ENCODE results near the gene SERPINA12. TPM values are rescaled to one million over a fixed set of nuclear protein-coding genes. Genes with fewer than 3 reads are reported as not detected.

The SERPINA12 gene
- total and polyA plus RNA-seq, 2 of the 13 experiments (the other 11 are each of a cell fraction or from before 2014, with no cell fraction given) = 0.08 TPM; not detected in 1

DNA sequence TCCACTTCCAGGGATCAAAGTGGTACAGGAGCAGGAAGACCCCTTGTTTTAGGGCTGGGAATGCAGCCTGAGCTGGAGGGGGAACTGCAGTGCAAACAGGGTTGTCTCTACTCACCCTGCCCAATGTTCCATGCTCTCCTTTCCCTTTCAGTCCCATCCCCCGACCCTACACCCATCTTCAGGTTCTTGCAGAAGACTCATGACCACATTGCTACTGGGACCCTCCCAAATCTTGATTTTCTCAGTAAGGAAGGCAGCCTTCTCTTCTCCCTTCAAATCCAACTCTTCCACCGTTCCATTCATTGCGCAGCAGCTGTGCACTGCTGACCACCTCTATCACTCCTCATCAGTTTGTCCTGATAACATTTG is 58.6 kb downstream of the SERPINA12 start:
- no peak for FAIRE-seq
- H3K9me3 ChIP-seq (ENCODE audit: low read length) = no peaks in the 10 kb centered on the region
- H3K36me3 ChIP-seq (replicated peaks in 1 of 2; ENCODE audit: control insufficient read depth in 1 of 2, insufficient read depth in 2 of 2, low read length in 2 of 2) = peaks cover 0 to 21% of the 10 kb centered on the region in 2 experiments
- H3K27me3 ChIP-seq (ENCODE audit: control insufficient read depth in 1 of 2, insufficient read depth in 2 of 2, low read length in 2 of 2) = no peaks in the 10 kb centered on the region; a peak in 1 of 5 replicates
- in situ Hi-C loops (cut with HindIII; ENCODE audit: extremely low pct_ligation_motif_present, low pct_unique_long_range_greater_than_20kb) (no loop called here), intact Hi-C loops (cut with micrococcal nuclease; ENCODE audit: unreplicated experiment) (no loop called here)
- H4K20me1 ChIP-seq (ENCODE audit: insufficient read depth, low read length) = no peaks in the 10 kb centered on the region
- DNase-seq (ENCODE audit: low spot score) = no peak
- peak overlapping the region; percentile 63 to 79 (median 73); a peak in 5 of 6 replicates for H3K4me3 ChIP-seq (replicated peaks in 1 of 3; ENCODE audit: insufficient read depth in 1 of 3, low read depth in 2 of 3, low read length in 3 of 3)
- ChIA-PET POLR2A (interaction anchor here (1.3 to 2.3 kb wide), 5 partner anchors 9 to 36 kb away, joined by 4 to 15 read pairs (median 11); no protein-coding TSS in a partner anchor), CTCF (ENCODE audit: low intra/inter-chr PET ratio, low total read pairs) (interaction anchor here (0.6 kb wide), 1 partner anchor 13 kb away, joined by 3 read pairs; no protein-coding TSS in a partner anchor)
- no TSS peak for BruUV-seq (replicated peaks)
- 44% methylated on average over 3 of the region's 3 CpGs for WGBS (ENCODE audit: low lambda C conversion rate)
- peak; percentile 6; the same call in 2 of the 3 replicates for ATAC-seq
- H3K4me2 ChIP-seq (ENCODE audit: low read depth, low read length) = peak overlapping the region; percentile 93
- H3K9ac ChIP-seq (ENCODE audit: insufficient read depth, low read depth, low read length) = peak overlapping the region; percentile 99
- peaks cover 95% of the 10 kb centered on the region for H3K4me1 ChIP-seq (ENCODE audit: insufficient read depth, low read length)
- no peak overlapping the region for H2AFZ ChIP-seq (ENCODE audit: low read length)
- peaks cover 52% of the 10 kb centered on the region for H3K79me2 ChIP-seq (ENCODE audit: insufficient read depth, low read length)
- H3K27ac ChIP-seq (ENCODE audit: extremely low read length, insufficient read depth, low read length) = peak overlapping the region; percentile 99
- TF ChIP-seq, protein P1, sequence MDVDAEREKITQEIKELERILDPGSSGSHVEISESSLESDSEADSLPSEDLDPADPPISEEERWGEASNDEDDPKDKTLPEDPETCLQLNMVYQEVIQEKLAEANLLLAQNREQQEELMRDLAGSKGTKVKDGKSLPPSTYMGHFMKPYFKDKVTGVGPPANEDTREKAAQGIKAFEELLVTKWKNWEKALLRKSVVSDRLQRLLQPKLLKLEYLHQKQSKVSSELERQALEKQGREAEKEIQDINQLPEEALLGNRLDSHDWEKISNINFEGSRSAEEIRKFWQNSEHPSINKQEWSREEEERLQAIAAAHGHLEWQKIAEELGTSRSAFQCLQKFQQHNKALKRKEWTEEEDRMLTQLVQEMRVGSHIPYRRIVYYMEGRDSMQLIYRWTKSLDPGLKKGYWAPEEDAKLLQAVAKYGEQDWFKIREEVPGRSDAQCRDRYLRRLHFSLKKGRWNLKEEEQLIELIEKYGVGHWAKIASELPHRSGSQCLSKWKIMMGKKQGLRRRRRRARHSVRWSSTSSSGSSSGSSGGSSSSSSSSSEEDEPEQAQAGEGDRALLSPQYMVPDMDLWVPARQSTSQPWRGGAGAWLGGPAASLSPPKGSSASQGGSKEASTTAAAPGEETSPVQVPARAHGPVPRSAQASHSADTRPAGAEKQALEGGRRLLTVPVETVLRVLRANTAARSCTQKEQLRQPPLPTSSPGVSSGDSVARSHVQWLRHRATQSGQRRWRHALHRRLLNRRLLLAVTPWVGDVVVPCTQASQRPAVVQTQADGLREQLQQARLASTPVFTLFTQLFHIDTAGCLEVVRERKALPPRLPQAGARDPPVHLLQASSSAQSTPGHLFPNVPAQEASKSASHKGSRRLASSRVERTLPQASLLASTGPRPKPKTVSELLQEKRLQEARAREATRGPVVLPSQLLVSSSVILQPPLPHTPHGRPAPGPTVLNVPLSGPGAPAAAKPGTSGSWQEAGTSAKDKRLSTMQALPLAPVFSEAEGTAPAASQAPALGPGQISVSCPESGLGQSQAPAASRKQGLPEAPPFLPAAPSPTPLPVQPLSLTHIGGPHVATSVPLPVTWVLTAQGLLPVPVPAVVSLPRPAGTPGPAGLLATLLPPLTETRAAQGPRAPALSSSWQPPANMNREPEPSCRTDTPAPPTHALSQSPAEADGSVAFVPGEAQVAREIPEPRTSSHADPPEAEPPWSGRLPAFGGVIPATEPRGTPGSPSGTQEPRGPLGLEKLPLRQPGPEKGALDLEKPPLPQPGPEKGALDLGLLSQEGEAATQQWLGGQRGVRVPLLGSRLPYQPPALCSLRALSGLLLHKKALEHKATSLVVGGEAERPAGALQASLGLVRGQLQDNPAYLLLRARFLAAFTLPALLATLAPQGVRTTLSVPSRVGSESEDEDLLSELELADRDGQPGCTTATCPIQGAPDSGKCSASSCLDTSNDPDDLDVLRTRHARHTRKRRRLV (CRISPR knock-in tag; IDR thresholded peaks at IDR 0.05) = peak; percentile 20; the same call in 1 of the 2 replicates
- TF ChIP-seq GRHL1 (CRISPR knock-in tag; conservative IDR thresholded peaks at IDR 0.05) = no peak
- TF ChIP-seq FOXM1 (CRISPR knock-in tag; IDR thresholded peaks at IDR 0.05) = no peak
- TF ChIP-seq, protein P2, sequence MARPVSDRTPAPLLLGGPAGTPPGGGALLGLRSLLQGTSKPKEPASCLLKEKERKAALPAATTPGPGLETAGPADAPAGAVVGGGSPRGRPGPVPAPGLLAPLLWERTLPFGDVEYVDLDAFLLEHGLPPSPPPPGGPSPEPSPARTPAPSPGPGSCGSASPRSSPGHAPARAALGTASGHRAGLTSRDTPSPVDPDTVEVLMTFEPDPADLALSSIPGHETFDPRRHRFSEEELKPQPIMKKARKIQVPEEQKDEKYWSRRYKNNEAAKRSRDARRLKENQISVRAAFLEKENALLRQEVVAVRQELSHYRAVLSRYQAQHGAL (CRISPR knock-in tag; IDR thresholded peaks at IDR 0.05; ENCODE audit: not compliant biosample characterization) = no peak
- TF ChIP-seq, protein P3, sequence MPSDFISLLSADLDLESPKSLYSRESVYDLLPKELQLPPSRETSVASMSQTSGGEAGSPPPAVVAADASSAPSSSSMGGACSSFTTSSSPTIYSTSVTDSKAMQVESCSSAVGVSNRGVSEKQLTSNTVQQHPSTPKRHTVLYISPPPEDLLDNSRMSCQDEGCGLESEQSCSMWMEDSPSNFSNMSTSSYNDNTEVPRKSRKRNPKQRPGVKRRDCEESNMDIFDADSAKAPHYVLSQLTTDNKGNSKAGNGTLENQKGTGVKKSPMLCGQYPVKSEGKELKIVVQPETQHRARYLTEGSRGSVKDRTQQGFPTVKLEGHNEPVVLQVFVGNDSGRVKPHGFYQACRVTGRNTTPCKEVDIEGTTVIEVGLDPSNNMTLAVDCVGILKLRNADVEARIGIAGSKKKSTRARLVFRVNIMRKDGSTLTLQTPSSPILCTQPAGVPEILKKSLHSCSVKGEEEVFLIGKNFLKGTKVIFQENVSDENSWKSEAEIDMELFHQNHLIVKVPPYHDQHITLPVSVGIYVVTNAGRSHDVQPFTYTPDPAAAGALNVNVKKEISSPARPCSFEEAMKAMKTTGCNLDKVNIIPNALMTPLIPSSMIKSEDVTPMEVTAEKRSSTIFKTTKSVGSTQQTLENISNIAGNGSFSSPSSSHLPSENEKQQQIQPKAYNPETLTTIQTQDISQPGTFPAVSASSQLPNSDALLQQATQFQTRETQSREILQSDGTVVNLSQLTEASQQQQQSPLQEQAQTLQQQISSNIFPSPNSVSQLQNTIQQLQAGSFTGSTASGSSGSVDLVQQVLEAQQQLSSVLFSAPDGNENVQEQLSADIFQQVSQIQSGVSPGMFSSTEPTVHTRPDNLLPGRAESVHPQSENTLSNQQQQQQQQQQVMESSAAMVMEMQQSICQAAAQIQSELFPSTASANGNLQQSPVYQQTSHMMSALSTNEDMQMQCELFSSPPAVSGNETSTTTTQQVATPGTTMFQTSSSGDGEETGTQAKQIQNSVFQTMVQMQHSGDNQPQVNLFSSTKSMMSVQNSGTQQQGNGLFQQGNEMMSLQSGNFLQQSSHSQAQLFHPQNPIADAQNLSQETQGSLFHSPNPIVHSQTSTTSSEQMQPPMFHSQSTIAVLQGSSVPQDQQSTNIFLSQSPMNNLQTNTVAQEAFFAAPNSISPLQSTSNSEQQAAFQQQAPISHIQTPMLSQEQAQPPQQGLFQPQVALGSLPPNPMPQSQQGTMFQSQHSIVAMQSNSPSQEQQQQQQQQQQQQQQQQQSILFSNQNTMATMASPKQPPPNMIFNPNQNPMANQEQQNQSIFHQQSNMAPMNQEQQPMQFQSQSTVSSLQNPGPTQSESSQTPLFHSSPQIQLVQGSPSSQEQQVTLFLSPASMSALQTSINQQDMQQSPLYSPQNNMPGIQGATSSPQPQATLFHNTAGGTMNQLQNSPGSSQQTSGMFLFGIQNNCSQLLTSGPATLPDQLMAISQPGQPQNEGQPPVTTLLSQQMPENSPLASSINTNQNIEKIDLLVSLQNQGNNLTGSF (CRISPR knock-in tag; IDR thresholded peaks at IDR 0.05) = no peak
- no peak for TF ChIP-seq TRIM24 (CRISPR knock-in tag; IDR thresholded peaks at IDR 0.05)

All from HepG2 (cell line).